ENCODE measurements around the gene EIF4E3. TPM values are rescaled to one million over a fixed set of nuclear protein-coding genes. Genes with fewer than 3 reads are reported as not detected.

EIF4E3 gene
- total and polyA plus RNA-seq, 10 of the 15 experiments (the other 5 are each of a cell fraction or from before 2014, with no cell fraction given) = 0.05 to 0.38 (median 0.16) TPM; not detected in 1

DNA sequence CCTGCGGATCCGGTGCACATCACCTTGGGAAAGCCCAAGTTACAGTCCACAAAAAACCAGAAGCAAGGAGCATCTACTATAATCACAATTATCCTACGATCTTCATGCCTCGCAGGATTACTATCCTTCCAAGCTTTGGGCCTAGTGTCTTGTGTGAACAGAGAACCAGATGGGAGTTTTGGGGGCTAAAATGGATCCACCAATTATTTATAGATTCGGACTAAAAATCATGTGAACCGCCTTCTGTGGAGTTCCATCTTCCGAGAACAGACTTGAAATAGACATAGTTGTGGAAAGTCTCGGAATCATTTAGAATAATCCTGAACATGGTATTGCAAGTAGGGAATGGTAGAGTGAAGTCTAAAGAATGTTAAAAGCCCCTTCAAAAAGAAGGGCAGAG is 70.1 kb downstream of the EIF4E3 start:
- Histone ChIP-seq H3K79me2 (ENCODE audit: control insufficient read depth, insufficient read depth, low read length) (no peaks in the 10 kb centered on the region), H3K27ac (ENCODE audit: control insufficient read depth, insufficient read depth) (no peak overlapping the region), H3K4me1 (ENCODE audit: control insufficient read depth, insufficient read depth, low read length) (no peaks in the 10 kb centered on the region), H2AFZ (ENCODE audit: control insufficient read depth, low read depth, low read length) (no peak overlapping the region), H3K9ac (ENCODE audit: control insufficient read depth, insufficient read depth, low read length) (no peak overlapping the region), H3K36me3 (ENCODE audit: control insufficient read depth in 2 of 2, insufficient read depth in 2 of 2, low read length in 1 of 2) (no peaks in the 10 kb centered on the region), H3K4me3 (no peak overlapping the region), H3K4me2 (ENCODE audit: control insufficient read depth, insufficient read depth) (no peak overlapping the region), H4K20me1 (ENCODE audit: control insufficient read depth, insufficient read depth) (no peaks in the 10 kb centered on the region), H3K27me3 (replicated peaks in 1 of 2; ENCODE audit: control insufficient read depth in 2 of 2, insufficient read depth in 2 of 2, low read length in 1 of 2) (peaks cover 0 to 2% of the 10 kb centered on the region in 2 experiments; a peak in 2 of 4 replicates), H3K9me3 (replicated peaks; ENCODE audit: control insufficient read depth, insufficient read depth, low read length) (no peaks in the 10 kb centered on the region)
- ChIA-PET CTCF (interaction anchor here (1.3 to 2.2 kb wide), 2 partner anchors 26 to 1105 kb away, joined by 4 to 6 read pairs; no protein-coding TSS in a partner anchor), RAD21 (ENCODE audit: unreplicated experiment) (no interaction called here), POLR2A (interaction anchor here (0.6 kb wide), 1 partner anchor 1046 kb away, joined by 3 read pairs; no protein-coding TSS in a partner anchor), SMC1A (ENCODE audit: uncharacterized antibody, unreplicated experiment) (no interaction called here)
- 82% methylated on average over 8 of the region's 8 CpGs for WGBS (ENCODE audit: insufficient coverage, insufficient replicate concordance, low lambda C conversion rate, missing lambda C conversion rate)
- ATAC-seq = no peak
- intact Hi-C loops (cut with micrococcal nuclease; ENCODE audit: unreplicated experiment) (no loop called here), in situ Hi-C loops (cut with MboI) (loop anchor here (10.0 kb wide), 1 partner anchor 1100 kb away; no protein-coding TSS in a partner anchor)
- BruUV-seq (replicated peaks) = no TSS peak
- no peak for FAIRE-seq
- no peak for TF ChIP-seq MTA2 (IDR thresholded peaks at IDR 0.05; ENCODE audit: low read depth)
- TF ChIP-seq ZZZ3 (IDR thresholded peaks at IDR 0.05; ENCODE audit: control insufficient read depth, insufficient read length, low read depth) = no peak
- TF ChIP-seq EP300 (IDR thresholded peaks at IDR 0.05; ENCODE audit: borderline replicate concordance in 1 of 2, control insufficient read depth in 1 of 2, low read depth in 2 of 2, low read length in 2 of 2) = no peak
- TF ChIP-seq SREBF1 (IDR thresholded peaks at IDR 0.05; ENCODE audit: low read length) = no peak
- no peak for DNase-seq (ENCODE audit: low read depth, low spot score)

DNA sequence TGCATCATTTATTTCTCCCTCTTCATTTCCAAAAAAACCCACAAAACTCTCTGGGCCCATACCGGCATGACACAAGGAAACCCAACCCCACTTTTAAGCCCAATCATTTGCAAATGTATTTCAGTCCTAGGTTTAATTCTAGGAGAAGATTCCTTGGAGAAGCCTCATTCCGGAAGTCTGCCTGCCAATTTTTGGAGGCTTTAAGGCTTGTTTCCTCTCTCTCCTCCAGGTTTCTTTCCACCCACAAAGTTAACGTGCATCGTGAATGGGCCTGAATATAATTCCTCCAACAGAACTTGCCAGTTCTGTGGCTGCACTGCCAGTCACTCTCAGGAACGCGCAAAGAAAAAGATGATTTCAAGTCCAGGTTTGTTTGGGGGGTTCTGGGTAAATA is 71.8 kb downstream of the EIF4E3 start:
- ATAC-seq (no peak), FAIRE-seq (no peak), DNase-seq (ENCODE audit: low read depth, low spot score) (no peak)
- no peaks in the 10 kb centered on the region for H4K20me1 ChIP-seq (ENCODE audit: control insufficient read depth, insufficient read depth)
- 77% methylated on average over 6 of the region's 6 CpGs for WGBS (ENCODE audit: insufficient coverage, insufficient replicate concordance, low lambda C conversion rate, missing lambda C conversion rate)
- intact Hi-C loops (cut with micrococcal nuclease; ENCODE audit: unreplicated experiment) (loop anchor here (2.0 to 5.0 kb wide), 3 partner anchors 647 to 1121 kb away; no protein-coding TSS in a partner anchor), in situ Hi-C loops (cut with MboI) (loop anchor here (10.0 kb wide), 1 partner anchor 1099 kb away; no protein-coding TSS in a partner anchor)
- TF ChIP-seq, protein P1, sequence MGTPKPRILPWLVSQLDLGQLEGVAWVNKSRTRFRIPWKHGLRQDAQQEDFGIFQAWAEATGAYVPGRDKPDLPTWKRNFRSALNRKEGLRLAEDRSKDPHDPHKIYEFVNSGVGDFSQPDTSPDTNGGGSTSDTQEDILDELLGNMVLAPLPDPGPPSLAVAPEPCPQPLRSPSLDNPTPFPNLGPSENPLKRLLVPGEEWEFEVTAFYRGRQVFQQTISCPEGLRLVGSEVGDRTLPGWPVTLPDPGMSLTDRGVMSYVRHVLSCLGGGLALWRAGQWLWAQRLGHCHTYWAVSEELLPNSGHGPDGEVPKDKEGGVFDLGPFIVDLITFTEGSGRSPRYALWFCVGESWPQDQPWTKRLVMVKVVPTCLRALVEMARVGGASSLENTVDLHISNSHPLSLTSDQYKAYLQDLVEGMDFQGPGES (IDR thresholded peaks at IDR 0.05) = no peak
- TF ChIP-seq MEF2A (IDR thresholded peaks at IDR 0.05; ENCODE audit: insufficient read depth, low read depth, low read length) (no peak), IRF4 (IDR thresholded peaks at IDR 0.05; ENCODE audit: low read depth, low read length) (no peak), GABPA (IDR thresholded peaks at IDR 0.05; ENCODE audit: low read depth) (no peak)
- ChIA-PET RAD21 (ENCODE audit: unreplicated experiment) (interaction anchor here (1.1 kb wide), 1 partner anchor 1103 kb away, joined by 8 read pairs; no protein-coding TSS in a partner anchor), POLR2A (no interaction called here), CTCF (interaction anchor here (0.7 to 1.8 kb wide), 7 partner anchors 16 to 1594 kb away, joined by 3 to 7 read pairs (median 3); no protein-coding TSS in a partner anchor), SMC1A (ENCODE audit: uncharacterized antibody, unreplicated experiment) (interaction anchor here (0.9 to 1.4 kb wide), 6 partner anchors 14 to 1853 kb away, joined by 3 read pairs; no protein-coding TSS in a partner anchor)
- no peaks in the 10 kb centered on the region for H3K79me2 ChIP-seq (ENCODE audit: control insufficient read depth, insufficient read depth, low read length)
- no peak overlapping the region for H3K4me3 ChIP-seq
- no peaks in the 10 kb centered on the region for H3K4me1 ChIP-seq (ENCODE audit: control insufficient read depth, insufficient read depth, low read length)
- H3K27me3 ChIP-seq (replicated peaks in 1 of 2; ENCODE audit: control insufficient read depth in 2 of 2, insufficient read depth in 2 of 2, low read length in 1 of 2) = peaks cover 0 to 2% of the 10 kb centered on the region in 2 experiments; a peak in 2 of 4 replicates
- no peak overlapping the region for H3K4me2 ChIP-seq (ENCODE audit: control insufficient read depth, insufficient read depth)
- no peaks in the 10 kb centered on the region for H3K9me3 ChIP-seq (replicated peaks; ENCODE audit: control insufficient read depth, insufficient read depth, low read length)
- no peak overlapping the region for H2AFZ ChIP-seq (ENCODE audit: control insufficient read depth, low read depth, low read length)
- no TSS peak for BruUV-seq (replicated peaks)
- no peaks in the 10 kb centered on the region for H3K36me3 ChIP-seq (ENCODE audit: control insufficient read depth in 2 of 2, insufficient read depth in 2 of 2, low read length in 1 of 2)
- no peak overlapping the region for H3K9ac ChIP-seq (ENCODE audit: control insufficient read depth, insufficient read depth, low read length)
- H3K27ac ChIP-seq (ENCODE audit: control insufficient read depth, insufficient read depth) = no peak overlapping the region

Data from GM12878 (cell line).